Panc1 (cell line): Measurements from ENCODE around the gene GPA33. TPM values are rescaled to one million over a fixed set of nuclear protein-coding genes. Genes with fewer than 3 reads are reported as not detected.

ENCODE experiments used
- ATAC-seq: fragments of 200-7000 bp; cut with Tn5 transposase; 2 replicates; pipeline ENCODE4 v1.9.1; 2020; ENCODE audit warnings: mild to moderate bottlenecking, moderate library complexity
- BruUV-seq: library from RNA; stranded (reverse); fragments of 400-500 nt; replicated peaks from 2 replicates; lab custom pipeline; 2021; lab: Mats Ljungman, UMichigan
- CTCF ChIA-PET: fragments of 300-600 bp; sonication (Branson Sonifier 250); formaldehyde crosslinking; loops from one replicate; lab custom pipeline; 2022; ENCODE audit warnings: antibody characterized with exemption; lab: Charles Lee
- POLR2A ChIA-PET: fragments of 300-600 bp; sonication (Branson Sonifier 250); formaldehyde crosslinking; loops from one replicate; lab custom pipeline; 2022; ENCODE audit warnings: antibody characterized with exemption; lab: Charles Lee
- DNase-seq: peaks from one replicate; pipeline ENCODE4 v3.0.0-alpha.2; 2010; ENCODE audit warnings: low read depth, low spot score
- H3K27ac ChIP-seq: 2 replicates; pipeline ENCODE4 v1.5.1; 2011; ENCODE audit warnings: mild to moderate bottlenecking, low read length, inconsistent platforms
- H3K27me3 ChIP-seq: fragments of 200-500 bp; sonication (Bioruptor generic); 2 replicates; pipeline ENCODE4 v1.6.0; 2014; ENCODE audit warnings: low read length, inconsistent platforms; ENCODE audit not compliant: control insufficient read depth, insufficient read depth
- H3K36me3 ChIP-seq: fragments of 200-500 bp; sonication (Bioruptor generic); 2 replicates; pipeline ENCODE4 v1.5.1; 2014; ENCODE audit warnings: inconsistent platforms, mild to moderate bottlenecking, low read length, moderate library complexity; ENCODE audit not compliant: control insufficient read depth, insufficient read depth
- H3K4me1 ChIP-seq: 2 replicates; pipeline ENCODE4 v1.5.1; 2011; ENCODE audit warnings: inconsistent platforms, mild to moderate bottlenecking, low read length, moderate library complexity; ENCODE audit not compliant: control insufficient read depth, insufficient read depth
- H3K4me3 ChIP-seq, 2 experiments: 2 replicates each; pipeline ENCODE4 v1.5.1; 2011 to 2012; ENCODE audit warnings: low read depth in 2 of 2, low read length in 2 of 2, mild to moderate bottlenecking in 2 of 2, inconsistent platforms in 1 of 2, moderate library complexity in 1 of 2
- H3K9me3 ChIP-seq: fragments of 200-500 bp; sonication (Bioruptor generic); 2 replicates; pipeline ENCODE4 v1.5.1; 2014; ENCODE audit warnings: low read depth, mild to moderate bottlenecking, inconsistent platforms, low read length, moderate library complexity; ENCODE audit not compliant: control insufficient read depth, insufficient read depth
- POLR2AphosphoS5 ChIP-seq: IDR thresholded peaks from 2 replicates; pipeline ENCODE4 v1.6.1; 2012; ENCODE audit warnings: mild to moderate bottlenecking, low read depth, low read length, moderate library complexity
- SIN3A ChIP-seq: IDR thresholded peaks from 2 replicates; pipeline ENCODE4 v1.6.1; 2012; ENCODE audit warnings: low read depth, mild to moderate bottlenecking, low read length, moderate library complexity, borderline replicate concordance; ENCODE audit not compliant: insufficient read depth
- TCF7L2 ChIP-seq: IDR thresholded peaks from 2 replicates; pipeline ENCODE4 v1.6.1; 2011; ENCODE audit warnings: mild to moderate bottlenecking, low read depth, low read length, inconsistent platforms
- in situ Hi-C: cut with HindIII; loops from 2 replicates; pipeline ENCODE4 v1.10.0; 2016; ENCODE audit warnings: low sequenced_read_pairs, low pct_unique_long_range_greater_than_20kb
- intact Hi-C: fragments of 100-400 bp; cut with micrococcal nuclease; formaldehyde crosslinking; loops from one replicate; pipeline ENCODE4 v1.10.0; 2022; ENCODE audit not compliant: unreplicated experiment
- total RNA-seq: library from RNA; stranded (reverse); gene quantifications from one replicate; pipeline ENCODE4 v1.2.1, GENCODE V29; 2021; ENCODE audit not compliant: unreplicated experiment
- TF ChIP-seq, protein P1 (sequence below), 2 experiments: IDR thresholded peaks; 2 replicates each; pipeline ENCODE4 v1.6.1; 2011 to 2012; ENCODE audit warnings: low read depth in 2 of 2, control low read depth in 1 of 2, low read length in 1 of 2, mild to moderate bottlenecking in 1 of 2, moderate library complexity in 1 of 2; ENCODE audit not compliant: insufficient read depth in 1 of 2
- TF ChIP-seq, protein P2 (sequence below): fragments of 450-650 bp; IDR thresholded peaks from 2 replicates; pipeline ENCODE4 v1.5.1; 2017; ENCODE audit warnings: mild to moderate bottlenecking

GPA33 gene
- total RNA-seq, 1 experiment from 2014 or later = 0.18 TPM

DNA sequence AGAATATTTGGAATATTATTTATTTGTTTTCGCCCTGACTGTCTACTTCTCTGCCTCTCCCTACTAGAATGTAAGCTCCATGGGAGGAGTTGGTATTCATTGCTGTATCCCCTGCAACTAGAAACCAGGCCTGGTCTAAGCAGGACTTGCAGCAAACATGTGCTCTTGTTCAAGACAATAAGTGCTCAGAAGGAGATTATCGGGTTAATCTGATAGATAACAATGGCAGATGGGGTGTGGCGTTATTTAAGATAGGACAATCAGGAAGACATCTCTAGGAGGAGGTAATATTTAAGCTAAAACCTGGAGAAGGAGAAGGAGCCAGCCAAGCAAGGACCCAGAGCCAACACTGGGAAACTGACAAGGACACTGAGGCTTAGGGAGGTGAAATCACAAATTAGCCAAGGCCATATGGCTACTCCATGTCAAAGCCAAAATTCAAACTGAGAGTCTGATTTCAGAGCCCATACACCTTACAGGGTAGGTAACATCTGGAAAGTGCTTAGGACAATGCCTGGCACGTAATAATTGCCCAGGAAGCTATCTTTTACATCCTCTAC lies 45.2 kb upstream of the GPA33 start:
- no peaks in the 10 kb centered on the region for H3K4me1 ChIP-seq
- no peak overlapping the region for H3K27ac ChIP-seq
- peaks cover 13% of the 10 kb centered on the region for H3K27me3 ChIP-seq
- ATAC-seq (no peak), DNase-seq (no peak)
- TF ChIP-seq, protein P1, sequence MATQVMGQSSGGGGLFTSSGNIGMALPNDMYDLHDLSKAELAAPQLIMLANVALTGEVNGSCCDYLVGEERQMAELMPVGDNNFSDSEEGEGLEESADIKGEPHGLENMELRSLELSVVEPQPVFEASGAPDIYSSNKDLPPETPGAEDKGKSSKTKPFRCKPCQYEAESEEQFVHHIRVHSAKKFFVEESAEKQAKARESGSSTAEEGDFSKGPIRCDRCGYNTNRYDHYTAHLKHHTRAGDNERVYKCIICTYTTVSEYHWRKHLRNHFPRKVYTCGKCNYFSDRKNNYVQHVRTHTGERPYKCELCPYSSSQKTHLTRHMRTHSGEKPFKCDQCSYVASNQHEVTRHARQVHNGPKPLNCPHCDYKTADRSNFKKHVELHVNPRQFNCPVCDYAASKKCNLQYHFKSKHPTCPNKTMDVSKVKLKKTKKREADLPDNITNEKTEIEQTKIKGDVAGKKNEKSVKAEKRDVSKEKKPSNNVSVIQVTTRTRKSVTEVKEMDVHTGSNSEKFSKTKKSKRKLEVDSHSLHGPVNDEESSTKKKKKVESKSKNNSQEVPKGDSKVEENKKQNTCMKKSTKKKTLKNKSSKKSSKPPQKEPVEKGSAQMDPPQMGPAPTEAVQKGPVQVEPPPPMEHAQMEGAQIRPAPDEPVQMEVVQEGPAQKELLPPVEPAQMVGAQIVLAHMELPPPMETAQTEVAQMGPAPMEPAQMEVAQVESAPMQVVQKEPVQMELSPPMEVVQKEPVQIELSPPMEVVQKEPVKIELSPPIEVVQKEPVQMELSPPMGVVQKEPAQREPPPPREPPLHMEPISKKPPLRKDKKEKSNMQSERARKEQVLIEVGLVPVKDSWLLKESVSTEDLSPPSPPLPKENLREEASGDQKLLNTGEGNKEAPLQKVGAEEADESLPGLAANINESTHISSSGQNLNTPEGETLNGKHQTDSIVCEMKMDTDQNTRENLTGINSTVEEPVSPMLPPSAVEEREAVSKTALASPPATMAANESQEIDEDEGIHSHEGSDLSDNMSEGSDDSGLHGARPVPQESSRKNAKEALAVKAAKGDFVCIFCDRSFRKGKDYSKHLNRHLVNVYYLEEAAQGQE (IDR thresholded peaks at IDR 0.05; ENCODE audit: insufficient read depth in 1 of 2, low read depth in 2 of 2, low read length in 1 of 2) = no peak
- no peak for TF ChIP-seq TCF7L2
- no peak for TF ChIP-seq POLR2AphosphoS5
- TF ChIP-seq SIN3A = no peak
- TF ChIP-seq, protein P2, sequence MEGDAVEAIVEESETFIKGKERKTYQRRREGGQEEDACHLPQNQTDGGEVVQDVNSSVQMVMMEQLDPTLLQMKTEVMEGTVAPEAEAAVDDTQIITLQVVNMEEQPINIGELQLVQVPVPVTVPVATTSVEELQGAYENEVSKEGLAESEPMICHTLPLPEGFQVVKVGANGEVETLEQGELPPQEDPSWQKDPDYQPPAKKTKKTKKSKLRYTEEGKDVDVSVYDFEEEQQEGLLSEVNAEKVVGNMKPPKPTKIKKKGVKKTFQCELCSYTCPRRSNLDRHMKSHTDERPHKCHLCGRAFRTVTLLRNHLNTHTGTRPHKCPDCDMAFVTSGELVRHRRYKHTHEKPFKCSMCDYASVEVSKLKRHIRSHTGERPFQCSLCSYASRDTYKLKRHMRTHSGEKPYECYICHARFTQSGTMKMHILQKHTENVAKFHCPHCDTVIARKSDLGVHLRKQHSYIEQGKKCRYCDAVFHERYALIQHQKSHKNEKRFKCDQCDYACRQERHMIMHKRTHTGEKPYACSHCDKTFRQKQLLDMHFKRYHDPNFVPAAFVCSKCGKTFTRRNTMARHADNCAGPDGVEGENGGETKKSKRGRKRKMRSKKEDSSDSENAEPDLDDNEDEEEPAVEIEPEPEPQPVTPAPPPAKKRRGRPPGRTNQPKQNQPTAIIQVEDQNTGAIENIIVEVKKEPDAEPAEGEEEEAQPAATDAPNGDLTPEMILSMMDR = no peak
- in situ Hi-C loops (no loop called here), intact Hi-C loops (no loop called here)
- H3K9me3 ChIP-seq = no peaks in the 10 kb centered on the region
- BruUV-seq = no TSS peak
- no peaks in the 10 kb centered on the region for H3K36me3 ChIP-seq
- no peak overlapping the region for H3K4me3 ChIP-seq
- ChIA-PET POLR2A (no interaction called here), CTCF (no interaction called here)

DNA sequence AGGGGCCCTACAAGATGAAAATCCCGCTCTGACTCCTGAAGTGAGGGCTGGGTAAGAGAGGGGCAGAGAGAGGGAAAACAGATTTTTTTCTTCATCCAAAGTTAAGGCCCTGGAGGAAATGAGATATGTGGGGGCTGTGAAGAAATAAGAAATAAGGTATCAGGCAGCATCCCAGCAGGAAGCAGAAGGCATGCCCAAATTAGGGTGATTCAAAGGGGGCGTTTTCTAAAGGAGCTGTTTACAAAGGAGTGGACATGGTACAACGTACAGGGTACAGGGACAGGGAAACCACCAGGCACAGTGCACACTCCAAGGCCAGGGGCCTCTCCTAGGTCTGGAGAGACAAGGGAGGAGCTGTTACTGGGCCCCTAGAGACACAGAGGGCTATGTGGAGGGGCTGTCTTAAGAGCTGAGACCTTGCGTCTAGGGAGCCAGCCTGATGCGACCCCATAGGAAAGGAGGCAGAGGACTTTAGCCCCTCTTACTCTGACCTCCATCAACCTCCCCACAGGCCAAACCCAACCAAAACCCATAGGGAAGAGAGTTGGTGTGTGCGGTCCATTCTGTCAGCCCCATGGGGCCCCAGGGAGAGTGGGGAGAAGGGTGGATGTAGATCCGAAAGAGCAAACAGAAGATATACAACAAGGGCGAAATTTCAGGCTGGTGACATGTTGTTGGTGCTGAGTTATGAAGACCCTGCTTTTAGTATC lies 42.3 kb upstream of the GPA33 start:
- ATAC-seq = no peak
- peaks cover 27% of the 10 kb centered on the region for H3K27me3 ChIP-seq
- POLR2A ChIA-PET = no interaction called here
- TF ChIP-seq, protein P2 = no peak
- TF ChIP-seq, protein P1 (IDR thresholded peaks at IDR 0.05; ENCODE audit: insufficient read depth in 1 of 2, low read depth in 2 of 2, low read length in 1 of 2) = no peak
- H3K36me3 ChIP-seq = no peaks in the 10 kb centered on the region
- no peak overlapping the region for H3K27ac ChIP-seq
- CTCF ChIA-PET = interaction anchor here (0.6 kb wide), 1 partner anchor 27 kb away, joined by 3 read pairs; no protein-coding TSS in a partner anchor
- no peaks in the 10 kb centered on the region for H3K4me1 ChIP-seq
- no peak for DNase-seq
- no peaks in the 10 kb centered on the region for H3K9me3 ChIP-seq
- no TSS peak for BruUV-seq
- no peak overlapping the region for H3K4me3 ChIP-seq
- intact Hi-C loops (no loop called here), in situ Hi-C loops (no loop called here)
